ENCODE results near the gene TRIM5. TPM values are rescaled to one million over a fixed set of nuclear protein-coding genes. Genes with fewer than 3 reads are reported as not detected.
"Not testable (repeated sequence)": the region's sequence is repeated elsewhere in the genome, so short reads cannot be mapped to it uniquely, and the experiment has no call there.

TRIM5 gene
- polyA plus RNA-seq, 10 donors = 9.9 to 17.8 (median 13.6) TPM

DNA sequence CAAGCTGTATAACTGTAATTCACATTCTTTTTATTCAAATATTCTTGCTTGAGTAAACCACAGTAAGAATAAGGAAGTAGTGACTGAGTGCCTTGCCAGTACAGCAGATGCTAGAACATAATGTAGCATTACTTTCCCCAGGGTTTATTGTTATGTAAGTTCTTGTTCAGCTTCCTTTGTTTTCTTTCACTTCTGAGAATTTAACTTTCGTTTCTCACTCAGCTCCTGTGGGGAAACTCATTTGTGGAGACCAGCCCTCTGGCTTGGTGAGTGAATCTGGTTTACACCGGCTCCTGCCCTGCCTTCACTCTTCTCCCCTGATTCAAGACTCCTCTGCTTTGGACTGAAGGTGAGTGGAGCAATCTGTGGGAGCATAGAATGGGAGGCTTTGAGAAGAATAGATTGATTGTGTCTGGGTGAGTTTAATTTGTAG is 4.7 kb upstream of the TRIM5 start, which contains the start of gene TRIM22:
TSS of gene TRIM22 (plus strand) at position 240 of the 433 bp plus-strand sequence. CDS start 6,443 bp downstream, outside the sequence.
- peak; percentile 58 to 88 (median 65) for DNase-seq

DNA sequence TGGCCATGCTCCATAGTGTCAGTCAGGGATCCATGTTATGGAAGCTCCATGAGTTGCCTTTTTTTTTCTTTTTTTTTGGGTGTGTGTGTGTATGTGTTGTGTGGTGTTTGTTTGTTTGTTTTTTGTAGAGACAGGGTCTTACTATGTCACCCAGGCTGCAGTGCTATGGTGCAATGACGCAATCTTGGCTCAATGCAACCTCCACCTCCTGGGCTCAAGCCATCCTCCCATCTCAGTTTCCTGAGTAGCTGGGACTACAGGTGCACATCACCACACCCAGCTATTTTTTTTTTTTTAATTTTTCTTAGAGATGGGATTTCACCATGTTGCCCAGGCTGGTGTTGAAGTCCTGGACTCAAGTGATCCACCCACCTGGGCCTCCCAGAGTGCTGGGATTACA is 3.6 kb upstream of the TRIM5 start:
- DNase-seq = no peak

DNA sequence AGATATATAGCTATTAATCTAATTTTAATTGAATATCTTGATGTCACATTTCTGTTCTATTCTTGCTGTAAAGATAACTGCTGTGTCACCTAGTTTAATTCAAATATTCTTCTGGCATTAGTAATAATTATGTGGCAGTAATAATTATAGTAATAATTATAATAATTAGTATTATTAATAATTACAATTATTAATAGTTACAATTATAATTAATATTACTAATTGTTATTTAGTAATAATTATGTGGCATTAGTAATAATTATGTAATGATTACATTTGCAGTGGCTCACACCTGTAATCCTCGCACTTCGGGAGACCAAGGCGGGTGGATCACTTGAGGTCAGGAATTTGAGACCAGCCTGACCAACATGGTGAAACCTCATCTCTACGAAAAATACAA is 1.6 kb upstream of the TRIM5 start:
- no peak for DNase-seq

DNA sequence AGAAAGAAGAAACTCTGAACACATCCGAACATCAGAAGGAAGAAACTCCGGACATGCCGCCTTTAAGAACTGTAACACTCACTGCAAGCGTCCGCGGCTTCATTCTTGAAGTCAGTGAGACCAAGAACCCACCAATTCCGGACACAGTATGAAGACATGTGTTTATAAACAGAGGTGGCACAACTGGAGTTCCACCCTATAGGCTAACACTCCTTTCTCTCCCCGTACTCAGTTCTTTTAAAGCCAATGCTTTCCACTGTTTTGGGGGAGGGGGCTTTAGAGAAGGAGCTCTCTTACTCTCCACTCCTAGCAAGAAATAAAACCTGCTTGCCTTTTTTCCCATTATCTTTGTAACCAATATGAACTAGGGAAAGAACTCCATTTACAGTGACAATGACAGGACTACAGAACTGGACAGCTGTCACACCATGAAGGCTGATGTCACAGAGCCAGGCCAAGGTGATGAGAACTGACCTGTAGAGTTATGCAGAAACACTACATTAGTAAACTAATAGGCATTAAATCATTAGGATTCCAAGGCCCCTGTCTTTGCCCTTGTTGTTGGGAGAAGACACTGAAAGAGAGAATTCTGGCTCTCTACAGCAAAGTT is 733 bp downstream of the TRIM5 start:
- peak in 1 of 3 donors; percentile 15 for DNase-seq

DNA sequence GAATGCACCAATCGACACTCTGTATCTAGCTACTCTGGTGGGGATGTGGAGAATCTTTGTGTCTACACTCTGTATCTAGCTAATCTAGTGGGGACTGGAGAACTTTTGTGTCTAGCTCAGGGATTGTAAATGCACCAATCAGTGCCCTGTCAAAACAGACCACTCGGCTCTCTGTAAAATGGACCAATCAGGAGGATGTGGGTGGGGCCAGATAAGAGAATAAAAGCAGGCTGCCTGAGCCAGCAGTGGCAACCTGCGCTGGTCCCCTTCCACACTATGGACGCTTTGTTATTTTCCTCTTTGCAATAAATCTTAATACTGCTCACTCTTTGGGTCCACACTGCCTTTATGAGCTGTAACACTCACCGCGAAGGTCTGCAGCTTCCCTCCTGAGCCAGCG is 1.3 kb downstream of the TRIM5 start:
- DNase-seq = not testable (repeated sequence)

DNA sequence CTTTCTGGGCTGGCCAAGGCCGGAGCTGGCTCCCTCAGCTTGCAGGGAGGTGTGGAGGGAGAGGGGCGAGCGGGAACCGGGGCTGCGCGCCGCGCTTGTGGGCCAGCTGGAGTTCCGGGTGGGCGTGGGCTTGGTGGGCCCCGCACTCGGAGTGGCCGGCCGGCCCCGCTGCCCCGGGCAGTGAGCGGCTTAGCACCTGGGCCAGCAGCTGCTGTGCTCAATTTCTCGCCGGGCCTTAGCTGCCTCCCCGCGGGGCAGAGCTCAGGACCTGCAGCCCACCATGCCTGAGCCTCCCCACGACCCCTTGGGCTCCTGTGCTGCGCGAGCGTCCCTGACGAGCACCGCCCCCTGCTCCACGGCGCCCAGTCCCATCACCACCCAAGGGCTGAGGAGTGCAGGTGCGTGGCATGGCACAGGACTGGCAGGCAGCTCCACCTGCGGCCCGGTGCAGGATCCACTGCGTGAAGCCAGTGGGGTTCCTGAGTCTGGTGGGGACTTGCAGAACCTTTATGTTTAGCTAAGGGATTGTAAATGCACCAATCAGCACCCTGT is 1.9 kb downstream of the TRIM5 start:
- not testable (repeated sequence) for DNase-seq

DNA sequence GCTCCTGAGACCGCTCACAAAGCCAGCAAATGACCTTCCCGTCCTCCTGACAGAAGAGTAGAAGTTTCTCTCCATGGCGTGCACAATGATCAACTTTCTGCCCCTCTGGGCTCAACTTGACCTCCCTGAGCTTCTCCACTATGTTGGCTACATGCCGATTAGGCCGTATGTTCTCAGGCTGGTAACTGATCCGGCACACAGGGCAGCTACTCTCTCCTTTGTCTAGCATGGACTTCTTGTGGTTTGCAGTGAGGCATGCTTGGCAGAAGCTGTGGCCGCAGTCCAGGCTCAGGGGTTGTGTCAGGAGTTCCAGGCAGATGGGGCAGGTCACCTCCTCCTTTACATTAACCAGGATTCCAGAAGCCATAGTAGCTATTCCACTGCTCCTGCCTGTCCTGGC is 5.1 kb downstream of the TRIM5 start:
- no peak for DNase-seq

DNA sequence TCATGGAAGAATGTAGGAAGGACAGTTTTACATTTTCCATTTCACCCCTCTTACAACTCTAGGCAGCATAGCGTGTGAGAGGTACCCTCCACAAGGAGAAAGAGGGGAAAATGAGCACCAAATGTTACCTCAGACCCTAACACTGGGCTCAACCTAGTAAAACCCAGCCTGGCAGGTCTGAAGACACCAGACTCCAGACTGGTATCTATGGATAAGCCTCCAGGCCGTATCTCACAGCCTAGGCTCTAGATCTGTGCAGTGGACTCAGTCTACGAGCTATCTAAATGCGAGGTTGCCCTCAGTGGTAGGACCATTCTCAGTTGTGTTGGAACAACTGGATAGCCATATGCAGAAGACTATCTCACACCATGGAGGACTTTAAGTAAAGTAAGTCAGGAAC is 10.5 kb downstream of the TRIM5 start:
- DNase-seq = no peak

DNA sequence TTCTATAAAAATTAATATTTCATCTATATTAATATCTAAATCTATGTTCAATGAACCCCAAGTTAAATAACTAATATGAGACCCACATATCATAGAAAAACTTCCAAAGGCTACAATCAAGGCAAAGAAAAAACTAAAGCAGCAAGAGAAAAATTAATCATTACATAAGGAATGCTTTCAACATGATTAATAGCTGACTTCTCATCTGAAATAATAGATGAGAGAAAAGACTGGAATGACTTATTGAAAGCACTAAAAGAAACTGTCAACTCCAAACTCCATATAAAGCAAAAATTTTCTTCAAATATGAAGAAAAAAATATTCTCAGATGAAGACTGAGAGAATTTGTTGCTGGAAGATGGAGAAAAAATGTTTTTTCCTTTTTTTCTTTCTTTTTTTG is 13.0 kb downstream of the TRIM5 start:
- no peak for DNase-seq

DNA sequence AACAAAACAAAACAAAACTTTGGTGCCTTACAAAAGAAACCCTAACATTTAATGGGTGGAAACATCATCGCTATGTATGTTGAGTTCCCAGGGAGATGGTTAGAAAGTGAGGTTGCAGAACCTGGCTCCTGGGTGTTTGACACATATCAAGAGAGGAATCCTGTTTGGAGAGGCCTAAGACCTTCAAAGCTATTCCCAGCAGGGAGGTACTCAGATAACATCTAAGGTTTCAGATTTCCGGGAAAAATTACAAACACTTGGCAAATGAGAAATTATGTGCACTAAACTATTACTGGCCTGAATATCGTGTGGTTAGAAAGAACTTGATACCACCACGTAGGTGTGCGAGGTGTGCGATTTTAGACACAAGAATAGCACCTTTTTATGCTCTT is 18.5 kb downstream of the TRIM5 start:
- no peak for DNase-seq

DNA sequence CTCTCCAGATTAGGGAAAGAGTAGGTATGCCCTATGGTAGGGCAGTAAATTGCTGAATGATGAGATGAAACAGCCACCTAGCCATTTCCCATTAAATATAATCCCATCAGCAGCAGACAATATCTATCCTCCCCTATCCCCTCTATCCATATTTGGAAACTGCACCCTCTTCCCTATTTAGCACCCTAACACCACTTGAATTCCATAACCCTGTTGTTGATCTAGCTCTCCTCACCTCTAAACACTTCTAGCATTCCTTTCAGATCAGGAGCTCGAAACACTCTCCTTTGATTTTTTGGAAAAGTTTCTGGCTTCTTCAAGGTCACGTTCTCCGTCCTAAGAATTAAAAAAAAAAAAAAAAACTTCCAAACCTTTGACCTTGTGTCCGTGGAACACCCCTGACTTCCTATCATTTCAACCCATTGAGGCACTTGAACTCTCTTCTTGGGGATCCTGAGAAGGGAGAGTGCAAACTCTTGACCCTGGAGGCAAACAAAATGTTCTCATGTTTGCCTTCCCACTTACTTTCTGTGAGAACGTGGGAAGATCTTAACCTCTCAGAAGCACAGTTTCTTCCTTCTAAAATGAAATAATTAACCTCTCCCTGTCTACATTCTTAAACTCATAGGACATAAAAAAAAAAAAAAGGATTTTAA is 19.0 kb downstream of the TRIM5 start:
- DNase-seq = no peak

DNA sequence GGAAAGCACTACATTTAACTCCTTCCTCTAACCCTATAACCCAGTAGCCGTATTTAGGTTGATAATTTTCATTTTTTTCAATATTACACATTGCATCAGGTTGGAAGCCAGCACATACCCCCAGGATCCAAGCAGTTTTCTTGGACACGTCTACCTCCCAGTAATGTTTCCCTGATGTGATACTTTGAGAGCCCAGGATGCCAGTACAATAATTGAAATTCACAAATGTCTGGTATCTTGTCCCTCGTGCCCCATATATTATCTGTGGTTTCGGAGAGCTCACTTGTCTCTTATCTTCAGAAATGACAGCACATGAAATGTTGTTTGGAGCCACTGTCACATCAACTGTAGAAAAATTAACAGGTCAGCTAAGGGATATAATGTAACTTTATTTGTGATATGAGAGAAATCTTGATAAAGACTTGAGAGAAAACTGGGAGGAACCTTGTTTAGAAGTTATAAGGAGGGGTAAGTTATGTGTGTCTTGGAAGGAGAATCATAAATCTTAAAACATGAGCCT is 19.8 kb downstream of the TRIM5 start:
- DNase-seq = no peak

DNA sequence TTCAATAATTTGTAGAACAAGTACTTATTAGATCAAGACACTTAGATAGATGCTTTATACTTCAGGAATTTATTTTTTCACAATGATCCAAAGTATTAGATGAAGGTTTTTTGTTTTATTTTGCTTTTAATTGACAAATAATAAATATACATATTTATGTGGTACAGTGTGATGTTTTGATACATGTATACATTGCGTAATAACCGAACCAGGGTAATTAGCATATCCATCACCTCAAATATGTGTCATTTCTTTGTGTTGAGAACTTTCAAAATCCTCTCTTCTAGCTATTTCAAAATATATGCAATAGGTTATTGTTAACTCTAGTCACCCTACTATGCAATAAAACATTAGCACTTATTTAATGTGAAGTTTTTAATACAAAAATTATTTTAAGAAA is 21.4 kb downstream of the TRIM5 start:
- DNase-seq = no peak

DNA sequence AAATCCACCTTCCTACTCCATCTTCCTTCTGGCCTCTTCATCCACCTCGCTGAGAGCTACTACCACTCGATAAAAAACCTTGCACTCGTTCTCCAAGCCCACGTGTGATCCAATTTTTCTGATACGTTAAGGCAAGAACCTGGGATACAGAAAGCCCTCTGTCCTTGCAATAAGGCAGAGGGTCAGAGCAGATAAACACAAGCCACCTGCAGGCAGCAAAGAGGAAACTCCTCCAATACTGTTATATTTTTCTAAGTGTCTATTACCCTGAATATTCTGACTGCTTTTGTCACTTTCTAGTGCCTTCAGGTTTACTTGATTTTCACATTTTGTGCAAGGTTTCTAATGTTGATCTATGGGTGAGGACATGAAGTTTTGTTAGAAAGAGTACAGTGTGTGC is 26.6 kb downstream of the TRIM5 start:
- DNase-seq = no peak

DNA sequence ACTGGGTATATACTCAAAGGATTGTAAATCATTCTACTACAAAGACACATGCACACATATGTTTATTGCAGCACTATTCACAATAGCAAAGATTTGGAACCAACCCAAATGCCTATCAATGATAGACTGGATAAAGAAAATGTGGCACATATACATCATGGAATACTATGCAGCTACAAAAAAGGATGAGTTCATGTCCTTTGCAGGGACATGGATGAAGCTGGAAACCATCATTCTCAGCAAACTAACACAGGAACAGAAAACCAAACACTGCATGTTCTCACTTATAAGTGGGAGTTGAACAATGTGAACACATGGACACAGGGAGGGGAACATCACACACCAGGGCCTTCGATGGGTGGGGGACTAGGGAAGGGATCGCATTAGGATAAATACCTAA is 27.9 kb downstream of the TRIM5 start:
- DNase-seq = not testable (repeated sequence)

DNA sequence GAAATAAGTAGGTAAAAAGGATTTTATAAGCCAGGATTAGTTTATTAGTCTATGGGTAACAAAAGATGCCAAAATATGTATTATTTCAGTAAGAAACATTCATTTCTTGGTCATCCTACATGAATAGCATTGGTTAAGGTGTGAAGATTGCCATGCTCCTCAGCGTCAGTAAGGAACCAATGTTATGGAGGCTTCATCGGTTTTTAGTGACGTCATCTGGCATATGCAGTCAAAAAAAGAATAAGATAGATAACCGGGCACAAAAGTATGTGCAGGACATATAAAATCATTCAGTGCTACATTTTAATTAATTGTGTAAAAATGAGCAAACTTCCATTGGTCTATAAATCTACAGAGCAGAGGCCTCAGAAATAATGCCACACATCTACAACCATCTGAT is 29.4 kb downstream of the TRIM5 start:
- DNase-seq = no peak

DNA sequence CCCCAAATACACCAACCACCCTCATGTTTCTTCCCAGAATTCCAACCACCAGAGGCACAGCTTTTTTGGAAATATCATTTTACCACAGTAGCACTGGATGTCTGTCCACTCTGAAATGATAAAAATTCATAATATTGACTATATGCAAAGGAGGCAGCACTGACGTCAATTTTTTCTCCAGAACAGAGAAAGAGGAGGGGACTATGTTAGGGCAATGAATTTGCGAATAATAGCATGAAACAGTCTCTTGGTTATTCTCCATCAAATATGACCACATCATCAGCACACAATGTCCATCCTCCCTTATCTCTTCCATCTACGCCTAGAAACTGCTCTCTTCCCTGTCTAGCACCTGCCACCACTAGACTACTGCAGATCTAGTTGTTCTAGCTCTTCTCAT is 38.7 kb downstream of the TRIM5 start:
- DNase-seq = no peak

DNA sequence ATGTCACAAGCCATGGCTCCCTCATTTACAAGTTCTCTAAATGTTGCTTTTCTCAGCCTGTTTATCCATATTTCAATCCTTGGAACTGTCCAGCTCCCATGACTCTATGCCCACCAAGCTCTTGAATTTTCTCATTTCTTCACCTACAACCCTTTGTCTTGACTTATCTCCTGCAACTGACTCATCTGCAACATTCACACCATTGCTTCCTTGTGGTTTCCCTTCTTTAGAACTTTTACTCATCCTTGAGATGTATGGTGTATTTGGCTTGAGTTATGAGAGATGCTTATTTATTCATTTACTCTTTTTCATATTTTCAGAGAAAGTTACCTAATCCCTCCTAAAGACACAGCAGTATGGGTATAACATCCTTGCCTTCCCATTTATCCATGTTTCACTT is 41.3 kb downstream of the TRIM5 start:
- no peak for DNase-seq

DNA sequence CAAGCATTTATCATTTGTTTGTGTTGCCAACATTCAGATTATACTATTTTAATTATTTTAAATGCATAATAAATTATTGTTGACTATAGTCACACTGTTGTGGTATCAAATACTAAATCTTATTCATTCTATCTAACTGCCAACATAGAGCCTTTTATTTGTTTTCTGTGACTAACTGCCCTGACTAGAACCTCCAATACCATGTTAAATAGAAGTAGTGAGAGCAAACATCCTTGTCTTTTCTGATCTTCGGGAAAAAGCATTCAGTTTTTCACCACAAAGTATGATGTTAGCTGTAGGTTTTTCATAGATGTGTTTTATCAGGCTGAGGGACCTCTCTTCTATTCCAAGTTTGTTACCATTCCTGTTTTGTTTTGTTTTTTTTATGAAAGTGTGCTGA is 44.9 kb downstream of the TRIM5 start:
- DNase-seq = no peak

DNA sequence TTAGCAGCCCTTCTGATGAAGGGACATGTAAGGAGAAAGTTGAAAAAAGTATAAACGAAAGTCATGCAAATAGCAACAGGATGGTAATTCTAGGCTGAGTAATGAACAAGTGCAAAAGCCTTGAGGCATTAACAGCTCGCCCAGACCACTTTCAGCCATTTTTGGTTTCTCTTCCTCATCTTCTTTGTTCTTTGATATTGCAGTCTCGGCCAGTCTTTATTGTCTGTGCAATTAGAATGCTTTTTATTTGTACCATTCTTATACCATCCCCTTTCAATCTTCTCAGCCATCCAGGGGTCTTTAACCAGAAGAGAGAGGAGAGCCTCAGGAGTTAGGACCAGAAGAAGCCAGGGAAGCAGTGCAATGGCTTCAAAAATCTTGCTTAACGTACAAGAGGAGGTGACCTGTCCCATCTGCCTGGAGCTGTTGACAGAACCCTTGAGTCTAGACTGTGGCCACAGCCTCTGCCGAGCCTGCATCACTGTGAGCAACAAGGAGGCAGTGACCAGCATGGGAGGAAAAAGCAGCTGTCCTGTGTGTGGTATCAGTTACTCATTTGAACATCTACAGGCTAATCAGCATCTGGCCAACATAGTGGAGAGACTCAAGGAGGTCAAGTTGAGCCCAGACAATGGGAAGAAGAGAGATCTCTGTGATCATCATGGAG is 52.8 kb downstream of the TRIM5 start:
- no peak for DNase-seq

DNA sequence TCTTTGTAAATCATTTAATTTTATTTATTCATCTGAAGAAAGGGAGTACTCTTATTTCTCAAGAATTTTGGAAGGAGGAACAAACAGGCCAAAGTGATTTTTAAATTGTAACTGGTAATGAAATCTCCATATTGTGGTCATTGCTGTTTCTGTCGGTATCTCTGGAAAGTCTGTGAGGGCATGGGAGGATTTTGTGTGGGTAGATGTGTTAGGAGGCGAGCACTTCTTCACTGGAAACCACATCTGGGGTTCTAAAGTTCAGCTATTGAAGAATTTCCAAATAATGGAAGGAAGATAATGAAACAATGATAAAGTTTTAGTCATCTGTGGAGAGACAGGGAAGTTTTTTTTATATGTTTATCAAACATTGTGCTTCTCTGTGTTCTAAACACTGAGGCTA is 53.5 kb downstream of the TRIM5 start:
- no peak for DNase-seq

DNA sequence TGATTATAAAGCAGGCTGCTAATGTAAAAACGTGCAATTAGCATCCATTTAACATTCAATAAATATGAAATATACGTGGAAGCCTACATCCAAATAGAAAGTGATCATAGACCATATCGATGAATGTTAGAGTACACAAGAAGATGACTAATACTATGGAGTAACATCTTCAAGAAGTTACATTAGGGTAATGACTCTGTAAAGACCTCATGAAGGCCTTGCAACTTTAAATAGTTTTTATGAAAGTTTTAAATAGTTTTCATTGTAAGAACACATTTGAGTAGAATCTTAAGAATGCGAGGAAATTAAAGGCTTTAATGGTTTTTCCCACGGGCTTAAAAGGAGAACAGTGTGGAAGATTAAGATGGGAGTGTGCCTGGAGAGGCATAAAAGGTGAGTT is 58.7 kb downstream of the TRIM5 start:
- DNase-seq = no peak

DNA sequence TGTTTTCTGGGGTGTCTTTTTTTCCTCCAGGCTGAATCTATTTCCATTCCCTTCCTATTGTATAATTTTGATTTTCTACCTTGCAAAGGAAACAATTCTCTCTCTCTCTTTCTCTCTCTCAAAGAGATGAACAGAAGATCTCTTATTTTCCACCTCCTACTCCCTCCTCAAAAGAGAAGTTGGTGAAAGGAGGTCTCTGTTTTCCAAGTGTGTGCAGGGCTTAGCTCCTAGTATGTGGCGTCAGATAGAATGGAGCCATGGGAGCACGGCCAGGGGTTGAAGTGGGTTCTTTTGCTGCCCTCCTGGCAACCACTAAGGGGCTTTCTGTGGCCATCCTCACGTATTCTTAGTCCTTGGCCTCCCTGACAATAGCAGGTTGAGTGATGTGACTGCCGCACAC is 59.6 kb downstream of the TRIM5 start:
- no peak for DNase-seq

Measured in muscle of back (tissue), 11 donors.